A549 treated with CpdA at 1 μM for 4 hours (cell line): Measurements from ENCODE around the gene ZNF121. TPM values are rescaled to one million over a fixed set of nuclear protein-coding genes. Genes with fewer than 3 reads are reported as not detected.

Experiments used
- total RNA-seq: library from RNA; stranded (reverse); fragments of 200-300 nt; extraction: Qiagen RNA extraction; gene quantifications from 5 replicates; pipeline ENCODE4 v1.2.3, GENCODE V29; 2022; ENCODE audit warnings: low read depth

ZNF121 gene
- total RNA-seq: 2.9 to 4.9 TPM (median 3.1 TPM) in 5 replicates

DNA sequence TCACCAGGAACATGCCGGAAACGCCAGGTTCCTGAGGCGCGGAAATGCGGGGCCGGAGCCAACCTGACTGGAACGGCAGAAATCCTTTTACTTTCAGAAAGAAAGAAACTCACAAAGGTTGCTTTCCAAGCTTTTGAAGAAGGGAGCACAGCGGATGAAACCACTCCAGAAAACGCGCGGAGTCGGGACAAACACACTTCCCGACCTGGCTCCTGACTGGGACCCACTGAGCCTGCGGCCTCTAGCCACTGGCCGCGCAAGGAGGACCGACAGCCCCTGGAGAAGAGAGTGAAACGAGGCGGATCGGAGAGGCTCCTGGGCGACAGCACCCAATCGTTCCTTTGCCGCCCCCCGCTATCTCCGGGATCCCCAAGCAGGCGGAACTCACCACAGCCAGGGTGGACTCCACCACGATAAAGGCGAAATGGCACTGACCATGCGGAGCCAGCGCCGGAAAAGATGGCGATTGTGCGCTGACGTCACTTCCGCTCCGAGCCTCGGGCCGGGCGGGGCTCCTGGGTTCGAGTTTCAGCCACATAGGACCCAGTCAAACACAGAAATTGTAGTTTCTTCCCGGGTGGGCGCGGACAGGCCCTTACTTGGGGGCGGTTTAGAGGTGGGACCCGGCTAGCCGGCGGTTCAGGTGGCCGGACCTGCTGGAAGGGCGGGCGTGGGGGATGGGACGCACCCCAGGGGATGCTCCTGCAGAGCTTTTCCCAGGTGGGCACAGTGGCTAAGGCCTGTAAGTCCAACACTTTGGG lies at the start of gene ZNF121:
Gene ZNF121 (minus strand): TSS at position 432 of the 761 bp plus-strand sequence. CDS start 16,407 bp downstream, outside the sequence.

DNA sequence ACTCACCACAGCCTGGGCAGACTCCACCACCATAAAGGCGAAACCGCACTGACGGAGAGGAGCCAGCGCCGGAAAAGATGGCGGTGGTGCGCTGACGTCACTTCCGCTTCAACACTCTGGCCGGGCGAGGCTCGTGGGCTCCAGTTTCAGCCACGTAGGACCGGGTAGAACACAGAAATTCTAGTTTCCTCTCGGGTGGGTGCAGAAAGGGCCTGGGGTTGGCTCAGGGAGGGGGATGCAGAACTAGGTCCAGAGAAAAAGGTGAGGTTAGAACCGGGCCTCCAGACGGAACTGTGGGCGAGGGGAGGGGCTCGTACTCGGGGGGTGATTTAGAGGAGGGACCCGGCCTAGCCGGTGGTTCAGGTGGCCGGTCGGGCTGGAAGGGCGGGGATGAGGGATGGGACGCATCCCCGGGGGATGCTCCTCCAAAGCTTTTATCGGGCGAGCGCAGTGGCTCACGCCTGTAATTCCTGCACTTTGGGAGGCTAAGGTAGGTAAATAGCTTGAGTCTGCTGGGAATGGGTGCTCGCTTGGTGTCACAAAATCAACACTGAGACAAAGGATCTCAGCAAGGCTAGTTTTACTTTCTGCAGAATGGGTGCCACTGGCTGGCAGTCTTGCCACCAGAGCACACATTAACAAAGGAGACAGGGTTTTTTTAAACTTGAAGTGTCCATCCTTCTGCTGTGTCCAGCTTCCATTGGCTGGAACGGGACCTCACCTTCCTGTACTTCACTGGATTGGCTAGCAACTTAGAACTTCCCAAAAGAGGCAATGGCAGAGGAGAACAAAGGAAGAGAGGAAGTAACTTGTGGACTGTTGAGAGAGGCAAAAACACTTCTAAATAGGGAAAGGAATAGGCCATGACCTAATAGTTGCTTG lies 37.1 kb upstream of the ZNF121 start, which contains the start of gene ZNF561:
Gene ZNF561 (minus strand): TSS at position 77 of the 882 bp plus-strand sequence. CDS start 1,776 bp downstream, outside the sequence.

DNA sequence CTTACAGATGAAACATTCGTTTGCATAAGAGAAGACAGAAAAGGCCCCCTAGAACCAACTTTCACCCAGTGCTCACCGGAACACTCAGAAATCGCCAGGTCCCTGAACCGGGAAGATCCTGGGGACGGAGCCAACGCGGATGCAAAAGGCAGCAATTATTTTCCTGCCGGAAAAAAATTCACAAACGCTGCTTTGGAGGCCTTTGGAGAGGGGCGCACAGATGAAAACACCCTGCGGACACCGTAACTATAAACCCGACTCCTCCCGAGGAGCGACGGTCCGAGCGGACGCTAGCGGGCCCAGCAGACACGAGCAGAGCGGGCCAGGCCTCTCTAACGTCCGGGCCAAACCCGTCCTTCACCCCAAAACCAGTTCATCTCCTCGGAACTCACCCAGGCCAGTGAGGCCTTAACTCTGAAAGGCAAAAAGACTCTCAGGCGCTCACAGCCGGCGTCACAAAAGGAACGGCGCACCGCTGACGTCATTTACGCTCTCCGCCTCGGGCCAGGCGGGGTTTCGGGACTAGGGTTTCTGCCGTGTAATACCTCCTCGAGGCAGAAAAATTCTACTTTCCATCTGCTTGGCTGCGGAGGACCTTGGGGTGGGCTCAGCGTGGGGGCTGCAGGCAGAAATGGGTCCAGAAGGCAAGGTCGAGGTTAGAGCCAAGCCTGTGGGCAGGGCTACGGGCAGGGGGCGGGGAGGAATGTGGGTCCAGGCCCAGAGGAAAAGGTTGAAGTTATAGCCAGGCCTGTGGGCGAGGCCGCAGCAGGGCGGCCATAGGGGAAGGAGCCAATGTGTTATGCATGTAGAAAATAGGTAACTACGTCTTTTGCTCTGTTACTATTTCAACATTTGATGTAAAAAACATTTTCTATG lies 45.9 kb downstream of the ZNF121 start, which contains the start of gene ZNF426:
Gene ZNF426 (minus strand): TSS at position 463 of the 876 bp plus-strand sequence. CDS start 2,413 bp downstream, outside the sequence.

Other genes starting within 250 kb of the ZNF121 start
- 0.36 to 1.1 TPM (median 0.92 TPM) in 5 replicates for gene ZNF177, start 221.5 kb downstream of the ZNF121 start, total RNA-seq
- 3.3 to 4.9 TPM (median 4.0 TPM) in 5 replicates for gene ZNF266, start 148.9 kb downstream of the ZNF121 start, total RNA-seq
- gene ZNF560, start 85.9 kb downstream of the ZNF121 start, total RNA-seq: not detected in 5 replicates
- 0.66 to 1.0 TPM (median 0.91 TPM) in 5 replicates for gene ZNF426, start 45.9 kb downstream of the ZNF121 start, total RNA-seq
- 8.6 to 17.5 TPM (median 9.4 TPM) in 5 replicates for gene ZNF561, start 36.7 kb upstream of the ZNF121 start, total RNA-seq
- gene ZNF562, start 90.6 kb upstream of the ZNF121 start, total RNA-seq: 6.4 to 8.2 TPM (median 6.5 TPM) in 5 replicates
- gene ZNF846, start 184.2 kb upstream of the ZNF121 start, total RNA-seq: 0.35 to 2.2 TPM (median 1.4 TPM) in 5 replicates
- gene FBXL12, start 234.6 kb upstream of the ZNF121 start, total RNA-seq: 11.9 to 14.1 TPM (median 12.8 TPM) in 5 replicates
- gene UBL5, start 243.4 kb upstream of the ZNF121 start, total RNA-seq: 419 to 506 TPM (median 439 TPM) in 5 replicates